22Rv1 (cell line): ENCODE results near the gene OTOP2.
A peak's percentile ranks its signal among the peaks of the same experiment; 100 is the strongest.

ENCODE experiments used
- H3K27ac ChIP-seq: fragments of 450-650 bp; 2 replicates; pipeline ENCODE4 v1.5.1; 2017
- CTCF ChIP-seq: fragments of 450-650 bp; IDR thresholded peaks from 2 replicates; pipeline ENCODE4 v1.5.1; 2017; ENCODE audit warnings: mild to moderate bottlenecking
- ZFX ChIP-seq: fragments of 450-650 bp; IDR thresholded peaks from 2 replicates; pipeline ENCODE4 v1.6.1; 2017; ENCODE audit warnings: antibody characterized with exemption, borderline replicate concordance

The OTOP2 gene

DNA sequence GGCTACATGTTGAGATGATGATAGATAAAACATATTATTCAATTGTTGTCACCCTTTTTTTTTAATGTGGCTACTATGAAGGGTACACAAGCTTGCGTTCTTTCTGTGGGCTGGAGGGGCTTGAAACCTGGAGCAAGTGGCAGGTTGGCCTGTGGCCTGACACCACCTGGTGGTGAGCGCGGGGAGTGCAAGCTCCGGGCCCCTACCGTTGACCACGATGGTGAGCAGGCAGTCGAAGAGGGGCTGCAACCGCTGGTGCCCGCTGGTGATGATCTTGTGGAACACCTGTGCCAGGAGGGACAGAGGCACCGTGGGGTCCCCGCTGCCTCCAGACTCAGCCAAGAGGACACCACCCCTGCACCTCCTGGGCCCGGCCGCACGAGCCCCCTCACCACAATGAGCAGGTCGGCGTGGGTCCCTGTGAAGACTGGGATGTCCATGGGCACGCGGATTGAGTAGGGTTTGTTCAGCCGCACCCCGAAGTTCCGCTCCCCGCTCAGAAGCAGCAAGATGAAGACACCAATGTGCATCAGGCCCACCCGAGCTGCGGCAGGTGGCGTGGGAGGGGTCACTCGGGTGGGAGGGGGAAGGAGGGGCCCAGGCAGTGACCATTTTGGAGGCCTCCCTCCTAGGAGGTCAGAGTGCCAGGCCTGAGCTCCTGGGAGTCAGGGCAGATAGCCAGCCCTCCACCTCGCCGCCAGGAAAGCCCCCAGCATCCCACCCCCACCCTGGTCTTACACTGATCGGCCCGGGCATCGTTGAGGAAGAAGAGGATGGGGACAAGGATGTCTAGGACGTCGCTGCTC, 34.1 kb downstream of the OTOP2 start:
- no peak overlapping the region for H3K27ac ChIP-seq
- TF ChIP-seq ZFX (no peak), CTCF (peak; percentile 97)

DNA sequence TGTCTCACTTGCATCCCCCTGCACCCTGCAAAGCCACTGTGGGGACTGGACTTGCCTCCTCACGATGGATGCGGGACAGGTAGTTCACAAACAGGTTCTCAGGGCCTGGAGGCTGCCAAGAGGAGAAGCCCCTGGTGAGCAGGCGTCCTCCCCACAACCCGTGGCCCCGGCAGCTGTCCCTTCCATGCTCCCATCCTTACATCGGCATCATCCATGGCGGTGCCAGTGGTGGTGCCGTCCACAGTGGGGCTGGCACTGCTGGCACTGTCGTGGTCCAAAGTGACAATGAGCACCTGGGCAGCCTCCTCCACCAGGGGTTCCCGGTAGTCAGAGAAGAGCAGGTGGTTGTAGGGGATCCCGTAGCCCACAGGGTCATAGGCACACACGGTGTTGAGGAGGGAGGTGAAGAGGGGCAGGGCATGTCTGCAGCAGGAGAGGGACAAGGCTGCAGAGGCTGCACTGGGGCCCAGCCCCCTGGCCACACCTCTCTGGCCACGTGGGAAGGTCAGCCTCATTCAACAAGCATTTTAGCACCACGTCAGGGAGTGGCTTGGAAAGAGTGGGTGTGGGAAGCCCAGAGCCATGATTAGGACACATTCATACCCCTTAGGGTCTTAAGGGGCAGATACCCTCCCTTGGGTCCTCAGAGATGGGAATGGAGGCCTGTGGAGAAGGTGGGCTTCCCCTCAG, 35.9 kb downstream of the OTOP2 start:
- no peak for TF ChIP-seq ZFX
- no peak for TF ChIP-seq CTCF

DNA sequence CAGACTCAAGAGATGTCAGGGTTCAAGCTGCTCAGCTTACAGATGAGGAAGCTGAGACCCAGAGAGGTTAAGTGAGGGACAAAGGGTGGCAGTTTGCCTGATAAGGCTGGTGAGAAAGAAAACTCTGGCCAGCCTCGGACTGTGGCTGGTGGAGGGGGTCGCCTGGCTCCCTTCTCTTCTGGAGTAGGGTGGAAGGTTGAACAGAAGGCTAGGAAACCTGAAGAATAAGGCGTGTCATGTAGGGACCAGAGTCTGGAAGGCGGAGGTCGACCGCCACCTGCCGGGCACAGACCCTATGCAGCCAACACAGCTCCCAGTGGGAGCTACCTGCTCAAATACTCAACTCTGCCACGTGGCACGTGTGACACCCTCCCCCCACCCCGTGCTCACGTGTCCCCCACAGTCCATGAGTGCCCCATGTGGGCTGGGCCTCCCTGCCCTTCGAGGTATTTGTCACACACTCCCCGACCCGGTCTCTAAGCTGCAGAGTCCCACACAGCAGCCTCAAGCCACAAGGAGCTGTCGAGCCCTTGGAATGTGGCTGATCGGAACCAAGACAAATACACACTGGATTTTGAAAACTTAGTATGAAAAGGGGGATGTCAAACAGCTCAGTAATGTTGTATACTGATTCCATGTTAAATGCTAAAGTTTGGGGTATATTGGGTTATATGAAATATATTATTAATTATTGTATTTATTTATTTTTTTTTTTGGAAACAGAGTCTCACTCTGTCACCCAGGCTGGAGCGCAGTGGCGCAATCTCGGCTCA, 36.7 kb downstream of the OTOP2 start:
- no peak for TF ChIP-seq ZFX
- no peak for TF ChIP-seq CTCF
- no peak overlapping the region for H3K27ac ChIP-seq

More for the DNA sequence above, 35.9 kb downstream of the OTOP2 start:
- no peak overlapping the region for H3K27ac ChIP-seq

DNA sequence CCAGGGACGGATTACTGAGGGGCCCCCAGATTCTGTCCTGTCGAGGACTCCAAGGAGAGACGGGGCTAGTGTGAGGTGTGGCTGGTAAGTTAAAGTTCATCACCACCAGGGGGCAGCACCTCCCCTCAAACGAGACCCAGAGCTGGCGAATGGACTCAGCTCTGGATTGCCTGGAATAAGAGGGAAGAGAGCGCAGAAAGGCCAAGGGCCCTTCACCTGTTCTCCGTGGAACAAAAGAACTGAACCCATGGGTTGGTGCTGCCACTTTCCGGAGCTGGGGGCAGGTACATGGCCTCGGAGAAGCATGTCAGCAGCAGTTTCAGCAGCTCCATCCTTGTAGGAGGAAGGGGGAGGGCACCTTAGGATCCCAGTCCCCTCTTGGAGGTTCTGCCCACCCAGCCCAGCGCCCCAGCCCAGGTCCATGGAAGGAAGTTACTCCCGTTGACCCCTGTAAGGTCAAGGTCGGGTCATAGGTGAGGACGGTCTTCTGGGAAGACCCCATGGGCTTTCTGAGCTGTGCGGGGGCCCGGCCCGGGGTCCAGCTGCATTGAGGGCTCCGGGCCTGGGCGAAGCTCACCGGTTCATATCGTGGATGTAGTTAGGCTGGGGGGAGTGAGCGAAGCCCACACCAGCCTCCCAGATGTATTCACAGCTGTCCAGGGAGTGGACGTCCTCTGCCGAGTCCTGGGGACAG, 37.7 kb downstream of the OTOP2 start:
- peak; percentile 82 for TF ChIP-seq CTCF
- no peak for TF ChIP-seq ZFX

GRCh38 chr17:74962622-74963394, 38.7 kb downstream of the OTOP2 start:
- TF ChIP-seq CTCF (no peak), ZFX (no peak)
- no peak overlapping the region for H3K27ac ChIP-seq

More for the DNA sequence above, 37.7 kb downstream of the OTOP2 start:
- H3K27ac ChIP-seq: 0 out of 2 replicates have a peak overlapping the region, but pooled peaks have one; percentile 3

DNA sequence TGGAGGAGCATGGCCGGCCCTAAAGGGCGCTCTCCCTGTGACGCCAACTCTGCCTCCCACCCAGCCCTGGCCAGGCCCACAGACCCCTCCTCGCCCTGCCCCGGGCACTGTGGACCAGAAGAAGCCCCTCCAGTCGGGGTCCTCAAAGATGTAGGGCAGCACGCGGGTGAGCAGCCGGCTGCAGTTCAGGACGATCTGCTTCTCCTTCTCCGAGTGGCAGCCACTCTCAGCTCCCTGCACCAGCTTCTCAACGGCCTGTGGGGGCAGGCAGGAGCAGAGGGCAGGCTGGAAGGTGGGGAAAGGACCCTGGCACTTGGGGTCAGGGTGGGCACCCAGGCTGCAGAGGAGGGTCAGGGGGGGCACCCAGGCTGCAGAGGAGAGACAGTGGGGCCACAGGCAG, 39.6 kb downstream of the OTOP2 start:
- TF ChIP-seq CTCF (no peak), ZFX (no peak)
- H3K27ac ChIP-seq: no peak overlapping the region
